NCI-H2196 (cell line): ENCODE results near the gene CHRM2.
"Not testable (repeated sequence)": the region's sequence is repeated elsewhere in the genome, so short reads cannot be mapped to it uniquely, and the experiment has no call there.

ENCODE experiments used
- DNase-seq: peaks from one replicate; lab custom pipeline; 2025; ENCODE audit not compliant: unreplicated experiment; lab: John Stamatoyannopoulos, UW

The CHRM2 gene

GRCh38 chr7:136868496-136869000, at the start of gene CHRM2:
Gene CHRM2 (plus strand): TSS chr7:136868652. CDS start chr7:137014866, 146,214 bp downstream.
- no peak for DNase-seq

DNA sequence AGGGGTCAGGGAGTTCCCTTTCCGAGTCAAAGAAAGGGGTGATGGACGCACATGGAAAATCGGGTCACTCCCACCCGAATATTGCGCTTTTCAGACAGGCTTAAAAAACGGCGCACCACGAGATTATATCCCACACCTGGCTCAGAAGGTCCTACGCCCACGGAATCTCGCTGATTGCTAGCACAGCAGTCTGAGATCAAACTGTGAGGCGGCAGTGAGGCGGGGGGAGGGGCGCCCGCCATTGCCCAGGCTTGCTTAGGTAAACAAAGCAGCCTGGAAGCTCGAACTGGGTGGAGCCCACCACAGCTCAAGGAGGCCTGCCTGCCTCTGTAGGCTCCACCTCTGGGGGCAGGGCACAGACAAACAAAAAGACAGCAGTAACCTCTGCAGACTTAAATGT, 37.1 kb upstream of the CHRM2 start:
- DNase-seq = not testable (repeated sequence)

DNA sequence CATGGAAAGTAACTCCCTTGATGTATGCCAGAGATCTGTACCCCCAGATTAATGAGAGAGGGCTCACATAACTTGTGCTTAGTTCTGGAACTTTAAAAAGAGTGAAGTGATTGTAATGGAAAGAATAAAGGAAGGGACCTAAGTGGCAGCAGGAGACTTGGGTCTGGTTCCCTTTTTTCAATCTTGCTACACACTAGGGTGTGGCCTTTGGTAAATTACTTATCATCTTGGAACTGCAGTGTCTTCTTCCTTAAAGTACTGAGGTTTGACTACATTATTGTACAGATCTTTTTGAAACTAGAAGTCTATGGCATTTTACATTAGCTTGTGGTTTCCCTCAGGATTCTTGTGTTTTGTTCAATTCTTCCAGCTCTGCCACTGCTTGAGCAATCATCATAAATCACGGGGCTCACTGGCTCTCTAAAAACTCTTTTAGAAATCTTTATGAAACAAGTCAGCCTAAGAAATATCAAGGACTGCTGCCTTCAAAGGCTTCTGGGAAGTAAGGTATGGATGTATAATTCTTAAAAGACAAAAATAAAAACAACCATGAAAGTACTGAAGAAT, 22.5 kb upstream of the CHRM2 start:
- DNase-seq = no peak

GRCh38 chr7:136847858-136848257, 20.6 kb upstream of the CHRM2 start:
- no peak for DNase-seq

DNA sequence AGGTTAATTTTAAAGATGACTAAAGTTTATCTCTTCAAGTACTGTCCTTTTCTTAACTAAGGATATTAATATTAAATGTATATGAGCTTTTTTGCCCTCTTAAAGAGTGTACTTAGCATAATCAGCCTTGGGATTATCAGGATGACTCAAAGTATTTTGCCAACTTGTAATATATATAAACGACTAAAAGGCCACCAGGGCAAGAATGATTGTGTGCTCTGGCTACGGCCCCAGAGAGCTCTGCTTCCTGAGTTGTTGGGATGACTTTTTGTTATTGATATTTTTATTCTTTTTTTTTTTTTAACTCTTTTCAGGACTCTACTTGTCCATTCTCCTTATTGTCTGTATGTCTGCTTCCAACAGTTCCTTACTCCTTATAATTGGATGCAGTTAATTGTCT, 14.8 kb upstream of the CHRM2 start:
- DNase-seq = no peak

DNA sequence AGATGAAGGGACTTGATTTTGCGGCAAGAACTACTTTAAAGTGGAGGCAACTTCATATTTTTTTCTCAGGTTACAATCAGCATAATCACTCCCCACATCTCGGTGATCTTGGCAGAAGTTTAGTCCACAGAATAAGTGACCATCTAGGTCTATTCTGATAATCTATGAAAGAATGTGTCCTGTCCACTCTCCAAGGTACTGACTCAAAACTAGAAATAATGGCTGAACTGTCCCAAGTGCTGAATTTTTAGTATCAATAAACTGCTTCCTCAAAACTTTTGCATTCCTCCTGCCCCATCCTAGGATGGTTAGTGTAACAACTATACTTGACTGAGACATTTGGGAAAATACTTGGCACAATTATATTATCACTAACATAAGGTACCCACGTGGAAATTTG, 10.9 kb upstream of the CHRM2 start:
- DNase-seq = no peak

DNA sequence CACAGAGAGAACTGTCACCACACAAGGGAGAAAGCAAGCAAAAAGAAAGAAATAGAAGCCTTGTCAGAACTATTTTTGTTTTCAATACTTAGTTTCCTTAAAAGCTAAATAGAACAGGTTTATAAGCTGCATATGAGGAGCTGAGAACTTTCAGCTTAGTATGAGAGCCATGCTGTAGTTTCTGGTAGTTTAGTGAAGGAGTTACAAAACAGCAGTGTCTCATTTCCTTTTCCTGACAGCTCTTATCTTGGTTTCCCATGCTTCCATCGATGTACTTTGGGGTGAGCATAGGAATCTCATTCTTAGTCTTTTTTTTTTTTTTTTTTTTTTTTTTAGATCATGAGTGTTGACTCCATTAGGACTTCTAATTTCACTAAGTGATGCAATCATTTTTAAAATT, 8.6 kb upstream of the CHRM2 start:
- DNase-seq = no peak

DNA sequence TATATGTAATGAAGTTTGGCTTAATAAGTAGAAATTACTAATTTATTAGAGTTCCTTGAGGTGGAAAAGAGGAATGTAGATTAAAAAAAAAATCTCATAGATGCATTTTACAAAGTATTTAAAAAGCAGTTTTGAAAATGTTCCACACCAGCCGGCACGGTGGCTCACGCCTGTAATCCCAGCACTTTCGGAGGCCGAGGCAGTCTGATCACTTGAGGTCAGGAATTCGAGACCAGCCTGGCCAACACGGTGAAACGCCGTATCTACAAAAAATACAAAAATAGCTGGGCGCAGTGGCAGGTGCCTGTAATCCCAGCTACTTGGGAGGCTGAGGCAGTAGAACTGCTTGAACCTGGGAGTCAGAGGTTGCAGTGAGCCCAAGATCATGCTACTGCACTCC, 3.2 kb upstream of the CHRM2 start:
- DNase-seq = no peak

GRCh38 chr7:136865777-136866176, 2.7 kb upstream of the CHRM2 start:
- no peak for DNase-seq

- no peak for DNase-seq
Measured at GRCh38 chr7:136869001-136869961, 829 bp downstream of the CHRM2 start.

DNA sequence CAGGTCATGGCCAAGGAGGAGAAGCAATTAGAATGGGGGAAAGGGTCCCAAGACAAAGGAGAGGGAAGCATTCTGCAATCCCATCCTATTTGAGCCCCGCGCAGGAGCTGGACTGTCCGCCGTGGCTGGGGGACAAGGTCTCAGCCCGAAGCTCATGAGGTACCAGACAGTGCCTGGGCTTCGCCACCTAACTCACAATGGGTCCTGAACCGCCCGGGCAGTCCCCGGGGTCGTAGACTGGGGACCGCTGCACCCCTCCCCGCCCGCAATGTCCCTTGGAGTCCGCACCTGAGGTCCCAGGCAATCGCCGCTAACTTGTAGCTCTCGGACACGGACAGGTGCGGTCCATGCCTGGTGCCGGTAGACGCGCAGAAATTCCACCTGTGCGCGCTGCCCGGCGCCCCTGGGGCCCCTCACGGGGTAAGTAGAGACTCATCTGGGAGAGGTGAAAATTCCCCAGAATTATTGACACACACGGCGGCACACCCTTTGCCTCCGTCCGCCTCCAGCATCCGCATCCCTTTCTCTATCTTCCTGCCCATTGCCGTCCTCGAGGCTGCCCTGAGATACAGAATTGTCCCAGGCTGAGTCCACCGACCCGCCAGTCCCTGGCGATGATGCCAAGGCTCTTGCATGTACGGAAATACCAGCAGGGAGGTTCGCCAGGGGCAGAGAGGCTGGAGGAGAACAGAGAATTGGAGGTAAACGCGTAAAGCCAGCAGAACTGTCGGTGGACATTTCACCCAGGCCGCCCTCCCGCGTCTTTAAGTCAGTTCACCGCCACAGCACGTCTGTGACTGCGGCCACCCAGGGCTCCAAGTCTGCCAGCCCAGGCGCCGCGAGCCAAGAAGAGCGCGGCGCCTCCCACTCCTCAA, 1.8 kb downstream of the CHRM2 start:
- DNase-seq = no peak

DNA sequence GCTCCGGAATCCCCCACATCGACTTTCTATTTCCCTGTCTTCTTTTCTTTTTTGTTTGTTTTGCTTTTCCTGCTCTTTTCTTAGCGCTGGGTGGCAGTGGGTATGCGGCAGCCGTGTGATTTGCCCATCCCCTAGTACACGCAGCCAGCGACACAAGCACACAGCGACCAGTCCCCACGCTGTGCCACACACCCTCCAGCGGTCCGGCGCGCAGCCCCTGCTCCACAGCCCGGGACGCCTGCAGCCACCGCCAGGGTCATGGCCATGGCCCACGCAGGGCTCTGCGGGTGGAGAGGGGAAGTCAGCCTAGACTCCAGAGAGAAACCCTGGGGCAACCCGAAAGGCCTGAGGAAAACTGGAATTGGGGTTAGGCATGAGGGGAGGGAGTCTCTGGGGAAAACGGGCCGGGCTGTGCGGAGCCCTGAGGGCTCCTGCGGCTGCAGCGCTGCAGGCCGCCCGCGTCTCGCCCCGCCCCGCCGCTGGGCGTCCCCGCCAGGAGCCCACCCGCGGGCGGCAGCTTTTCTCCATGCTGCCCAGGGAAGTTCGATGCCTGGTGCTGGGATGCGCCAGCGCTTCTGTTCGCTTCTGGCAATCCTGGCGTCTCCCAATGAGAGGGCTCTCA, 2.5 kb downstream of the CHRM2 start:
- DNase-seq = no peak

DNA sequence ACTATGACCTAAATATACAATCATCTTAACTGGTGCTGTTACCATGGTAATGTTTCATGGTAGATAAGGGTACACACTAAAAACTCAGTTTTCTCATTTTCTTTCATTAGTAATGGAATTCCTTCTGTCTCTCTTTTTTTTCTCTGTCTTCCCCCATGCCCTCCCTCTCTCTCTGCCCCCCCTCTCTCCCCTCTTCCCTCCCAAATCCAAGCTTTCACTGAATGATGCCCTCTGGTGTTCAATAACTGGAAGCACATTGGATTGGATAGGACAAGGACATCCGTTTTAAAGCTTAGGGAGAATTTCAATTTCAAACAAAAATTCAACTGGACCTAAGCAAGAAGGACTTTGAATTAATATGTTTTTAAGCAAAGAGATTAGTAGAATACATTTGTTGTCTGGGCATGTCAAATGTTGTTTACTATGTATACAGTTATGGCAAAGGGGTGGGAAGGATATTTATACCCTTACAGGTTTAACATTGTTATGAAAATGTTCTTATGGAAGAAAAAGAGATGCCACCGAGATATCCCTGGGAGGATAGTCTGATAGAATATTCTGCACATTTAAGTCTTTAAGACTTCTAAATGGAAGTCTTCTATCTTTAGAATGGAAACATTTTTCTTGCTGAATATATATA, 6.1 kb downstream of the CHRM2 start:
- DNase-seq = peak; percentile 21

DNA sequence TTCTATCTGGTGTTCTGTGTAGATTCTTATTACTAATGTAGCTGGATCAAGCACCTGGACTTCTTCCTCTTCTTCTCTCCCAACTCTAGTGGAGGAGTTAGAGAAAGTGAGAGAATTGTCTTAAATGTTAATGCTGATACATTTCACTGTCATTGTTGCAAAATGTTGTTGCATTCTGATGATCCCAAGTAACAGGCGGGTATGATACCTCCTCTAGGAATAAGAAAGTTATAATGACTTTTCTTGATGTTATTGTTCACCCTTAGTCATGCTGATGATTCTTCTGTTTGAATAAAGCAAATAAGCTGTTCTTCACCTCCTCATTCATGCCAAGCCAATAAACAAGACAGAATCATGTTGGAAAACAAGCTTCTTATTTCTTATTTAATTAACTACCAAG, 9.1 kb downstream of the CHRM2 start:
- no peak for DNase-seq

GRCh38 chr7:136877990-136878389, 9.5 kb downstream of the CHRM2 start:
- no peak for DNase-seq

- no peak for DNase-seq
Measured at GRCh38 chr7:136878878-136879277, 10.4 kb downstream of the CHRM2 start.

DNA sequence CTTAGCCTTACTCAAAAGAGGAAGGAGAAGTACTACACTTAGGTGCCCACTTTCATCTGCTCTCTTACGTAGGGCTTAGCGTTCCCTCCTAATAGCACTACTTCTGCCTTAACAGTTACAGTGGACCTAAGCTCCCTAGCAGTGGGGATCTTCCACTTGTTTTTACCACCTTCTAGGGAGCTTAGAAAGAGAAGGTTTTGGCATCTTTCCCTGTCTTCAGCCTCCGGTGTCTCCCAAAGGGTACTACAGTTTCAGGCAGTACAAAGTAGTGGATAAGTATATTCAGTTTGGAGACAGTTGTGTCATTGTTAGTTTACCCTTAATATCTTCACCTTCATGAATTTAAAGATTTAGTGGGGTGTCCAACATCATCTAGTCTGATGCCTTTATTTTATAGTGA, 14.6 kb downstream of the CHRM2 start:
- DNase-seq = no peak

DNA sequence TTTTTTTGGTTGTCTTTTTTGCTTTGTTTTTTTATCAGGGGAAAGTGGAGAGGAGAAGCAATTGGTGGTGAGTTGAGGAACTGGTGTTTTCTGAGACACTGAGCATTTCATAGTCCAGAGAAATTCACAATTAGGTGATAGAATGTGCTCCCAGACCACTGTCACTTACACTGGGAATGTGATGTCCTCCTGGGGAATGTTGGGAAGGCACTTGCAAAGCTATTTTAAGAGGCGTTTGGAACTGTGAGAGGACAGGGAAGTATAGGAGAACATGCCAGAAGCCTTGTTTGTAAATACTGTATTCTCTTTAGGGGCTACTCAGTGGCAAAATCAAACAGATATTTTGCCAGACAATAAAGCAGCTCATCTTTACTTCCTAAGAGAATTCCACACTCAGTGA, 16.0 kb downstream of the CHRM2 start:
- DNase-seq = no peak

- DNase-seq = no peak
Measured at GRCh38 chr7:136887317-136887716, 18.9 kb downstream of the CHRM2 start.

GRCh38 chr7:136890399-136890798, 21.9 kb downstream of the CHRM2 start:
- DNase-seq = no peak
